ENCODE results near the gene WHAMM.

The WHAMM gene

GRCh38 chr15:82871358-82871757 is 61.9 kb downstream of the WHAMM start:
- Histone ChIP-seq H3K4me1 (ENCODE audit: insufficient read depth, poor library complexity, severe bottlenecking) (no peaks in the 10 kb centered on the region), H3K4me3 (ENCODE audit: severe bottlenecking) (no peak overlapping the region), H3K9me3 (ENCODE audit: severe bottlenecking) (no peaks in the 10 kb centered on the region), H3K36me3 (ENCODE audit: low read depth) (0 out of 2 replicates have a peak, but pooled peaks cover 3% of the 10 kb centered on the region), H3K27ac (ENCODE audit: poor library complexity, severe bottlenecking) (no peak overlapping the region), H3K27me3 (ENCODE audit: insufficient read depth, poor library complexity, severe bottlenecking) (no peaks in the 10 kb centered on the region)
- DNase-seq (ENCODE audit: low spot score) (no peak), ATAC-seq (ENCODE audit: low read depth) (no peak)
- TF ChIP-seq CTCF (IDR thresholded peaks at IDR 0.05; ENCODE audit: poor library complexity, severe bottlenecking): no peak

- H3K4me1 ChIP-seq (ENCODE audit: insufficient read depth, poor library complexity, severe bottlenecking): no peaks in the 10 kb centered on the region
- peak; percentile 29 for DNase-seq (ENCODE audit: low spot score)
- no peak overlapping the region for H3K4me3 ChIP-seq (ENCODE audit: severe bottlenecking)
- H3K36me3 ChIP-seq (ENCODE audit: low read depth): 0 out of 2 replicates have a peak, but pooled peaks cover 3% of the 10 kb centered on the region
- no peak for TF ChIP-seq CTCF (IDR thresholded peaks at IDR 0.05; ENCODE audit: poor library complexity, severe bottlenecking)
- no peaks in the 10 kb centered on the region for H3K9me3 ChIP-seq (ENCODE audit: severe bottlenecking)
- no peak overlapping the region for H3K27ac ChIP-seq (ENCODE audit: poor library complexity, severe bottlenecking)
- H3K27me3 ChIP-seq (ENCODE audit: insufficient read depth, poor library complexity, severe bottlenecking): no peaks in the 10 kb centered on the region
- ATAC-seq (ENCODE audit: low read depth): no peak
These were observed 62.5 kb downstream of the WHAMM start for GRCh38 chr15:82871832-82872484.

- H3K4me3 ChIP-seq (ENCODE audit: severe bottlenecking): no peak overlapping the region
- no peak for TF ChIP-seq CTCF (IDR thresholded peaks at IDR 0.05; ENCODE audit: poor library complexity, severe bottlenecking)
- DNase-seq (ENCODE audit: low spot score): peak; percentile 48
- no peaks in the 10 kb centered on the region for H3K4me1 ChIP-seq (ENCODE audit: insufficient read depth, poor library complexity, severe bottlenecking)
- no peaks in the 10 kb centered on the region for H3K27me3 ChIP-seq (ENCODE audit: insufficient read depth, poor library complexity, severe bottlenecking)
- 0 out of 2 replicates have a peak, but pooled peaks cover 3% of the 10 kb centered on the region for H3K36me3 ChIP-seq (ENCODE audit: low read depth)
- no peaks in the 10 kb centered on the region for H3K9me3 ChIP-seq (ENCODE audit: severe bottlenecking)
- ATAC-seq (ENCODE audit: low read depth): no peak
- no peak overlapping the region for H3K27ac ChIP-seq (ENCODE audit: poor library complexity, severe bottlenecking)
These were observed 63.7 kb downstream of the WHAMM start for GRCh38 chr15:82873000-82873680.

- Histone ChIP-seq H3K27me3 (ENCODE audit: insufficient read depth, poor library complexity, severe bottlenecking) (no peaks in the 10 kb centered on the region), H3K4me3 (ENCODE audit: severe bottlenecking) (no peak overlapping the region), H3K4me1 (ENCODE audit: insufficient read depth, poor library complexity, severe bottlenecking) (no peaks in the 10 kb centered on the region), H3K9me3 (ENCODE audit: severe bottlenecking) (no peaks in the 10 kb centered on the region), H3K27ac (ENCODE audit: poor library complexity, severe bottlenecking) (no peak overlapping the region), H3K36me3 (ENCODE audit: low read depth) (0 out of 2 replicates have a peak, but pooled peaks cover 3% of the 10 kb centered on the region)
- no peak for ATAC-seq (ENCODE audit: low read depth)
- no peak for TF ChIP-seq CTCF (IDR thresholded peaks at IDR 0.05; ENCODE audit: poor library complexity, severe bottlenecking)
- no peak for DNase-seq (ENCODE audit: low spot score)
These were observed 64.8 kb downstream of the WHAMM start for GRCh38 chr15:82874267-82874666.

GRCh38 chr15:82874961-82875360 is 65.5 kb downstream of the WHAMM start:
- no peak overlapping the region for H3K27ac ChIP-seq (ENCODE audit: poor library complexity, severe bottlenecking)
- DNase-seq (ENCODE audit: low spot score) (peak; percentile 32), ATAC-seq (ENCODE audit: low read depth) (no peak)
- 0 out of 2 replicates have a peak, but pooled peaks cover under 1% of the 10 kb centered on the region for H3K36me3 ChIP-seq (ENCODE audit: low read depth)
- H3K4me3 ChIP-seq (ENCODE audit: severe bottlenecking): no peak overlapping the region
- TF ChIP-seq CTCF (IDR thresholded peaks at IDR 0.05; ENCODE audit: poor library complexity, severe bottlenecking): no peak
- no peaks in the 10 kb centered on the region for H3K4me1 ChIP-seq (ENCODE audit: insufficient read depth, poor library complexity, severe bottlenecking)
- no peaks in the 10 kb centered on the region for H3K9me3 ChIP-seq (ENCODE audit: severe bottlenecking)
- no peaks in the 10 kb centered on the region for H3K27me3 ChIP-seq (ENCODE audit: insufficient read depth, poor library complexity, severe bottlenecking)
